Myocyte (in vitro differentiated cells): ENCODE measurements around the gene SCGB1A1. TPM values are rescaled to one million over a fixed set of nuclear protein-coding genes. Genes with fewer than 3 reads are reported as not detected.

Experiments
- DNase-seq: peaks from one replicate; pipeline ENCODE4 v3.0.0-alpha.2; 2012; ENCODE audit warnings: low read depth
- total RNA-seq: library from RNA; depleted of rRNA; stranded (reverse); fragments of >200 nt; gene quantifications from 2 replicates; pipeline ENCODE4 v1.2.3, GENCODE V29; 2014

The SCGB1A1 gene
- total RNA-seq, 1 donor from 2014 or later, result not detected

DNA sequence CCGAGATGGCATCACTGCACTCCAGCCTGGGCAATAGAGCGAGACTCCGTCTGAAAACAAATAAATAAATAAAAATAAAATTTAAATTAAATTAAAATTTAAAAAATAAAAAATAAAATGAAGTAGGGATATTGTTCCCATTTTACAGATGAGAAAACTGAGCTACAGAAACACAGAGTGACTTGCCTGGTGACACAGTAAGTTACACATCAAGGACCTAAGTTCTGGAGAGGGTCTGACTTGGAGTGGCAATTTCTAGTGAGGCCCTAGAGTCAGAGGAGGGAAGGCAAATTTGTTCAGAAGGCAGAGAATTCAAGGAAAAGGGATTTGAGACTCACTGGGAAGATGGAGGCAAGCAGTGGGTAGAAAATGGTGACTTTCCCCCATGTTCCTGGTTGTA, 2.0 kb downstream of the SCGB1A1 start:
- no peak for DNase-seq

DNA sequence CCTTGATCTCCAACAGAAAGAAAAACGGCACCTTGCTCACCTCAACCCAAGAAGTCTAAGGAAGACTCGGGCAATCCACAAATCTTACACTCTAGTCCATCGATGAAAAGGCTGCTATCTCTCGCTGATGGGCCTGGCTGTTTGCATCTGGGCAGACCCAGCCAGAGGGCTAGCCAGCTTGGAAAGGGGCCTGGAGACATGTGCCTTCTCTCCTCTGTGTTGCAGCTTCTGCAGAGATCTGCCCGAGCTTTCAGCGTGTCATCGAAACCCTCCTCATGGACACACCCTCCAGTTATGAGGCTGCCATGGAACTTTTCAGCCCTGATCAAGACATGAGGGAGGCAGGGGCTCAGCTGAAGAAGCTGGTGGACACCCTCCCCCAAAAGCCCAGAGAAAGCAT, 3.2 kb downstream of the SCGB1A1 start:
- no peak for DNase-seq

DNA sequence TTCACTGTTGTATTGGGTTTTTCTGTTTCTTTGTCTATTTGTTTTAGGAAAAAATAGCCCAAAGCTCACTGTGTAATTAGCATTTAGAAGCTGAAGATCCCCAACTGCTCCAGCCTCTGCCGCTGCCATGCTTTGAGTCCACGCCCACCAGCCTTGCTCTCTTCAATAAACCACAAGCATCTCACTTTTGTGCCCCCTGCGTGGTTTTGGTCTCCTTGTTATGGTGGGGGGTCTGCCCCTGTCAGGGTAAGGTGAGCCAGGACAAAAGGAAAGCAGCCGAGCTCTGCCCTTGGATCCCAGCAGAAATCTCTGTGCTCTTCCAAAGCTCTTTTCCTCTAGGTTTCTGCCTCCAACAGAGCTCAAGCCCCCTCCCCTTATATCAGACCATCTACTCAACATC, 4.2 kb downstream of the SCGB1A1 start:
- DNase-seq, result no peak

DNA sequence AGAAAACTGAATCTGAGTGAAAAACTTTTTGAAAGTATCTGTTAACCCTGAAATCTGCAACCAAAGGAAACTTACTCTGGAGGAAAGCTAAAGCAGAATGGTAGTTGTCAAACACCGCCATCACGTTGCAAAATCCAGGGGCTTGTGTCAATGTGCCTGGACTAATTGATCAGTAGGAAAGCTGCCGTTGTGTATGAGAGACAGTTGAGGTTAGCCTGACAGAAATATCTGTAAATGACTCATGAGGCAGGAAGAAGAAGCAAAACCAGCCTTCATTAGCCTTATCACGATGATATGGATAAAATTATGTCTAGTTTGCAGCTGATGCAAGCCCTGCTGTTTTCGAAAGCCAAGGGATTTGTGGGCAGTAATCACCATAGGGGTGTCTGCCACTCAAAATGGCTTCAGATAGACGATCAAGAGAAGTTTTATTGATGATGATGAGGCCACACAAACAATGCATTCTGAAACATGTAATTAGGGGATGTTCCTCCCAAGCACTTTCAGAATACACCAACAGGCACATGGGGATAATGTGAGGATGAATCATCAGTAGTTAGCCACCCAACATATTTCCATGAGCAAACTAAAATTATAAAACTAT, 8.9 kb downstream of the SCGB1A1 start:
- DNase-seq, result peak; percentile 41

DNA sequence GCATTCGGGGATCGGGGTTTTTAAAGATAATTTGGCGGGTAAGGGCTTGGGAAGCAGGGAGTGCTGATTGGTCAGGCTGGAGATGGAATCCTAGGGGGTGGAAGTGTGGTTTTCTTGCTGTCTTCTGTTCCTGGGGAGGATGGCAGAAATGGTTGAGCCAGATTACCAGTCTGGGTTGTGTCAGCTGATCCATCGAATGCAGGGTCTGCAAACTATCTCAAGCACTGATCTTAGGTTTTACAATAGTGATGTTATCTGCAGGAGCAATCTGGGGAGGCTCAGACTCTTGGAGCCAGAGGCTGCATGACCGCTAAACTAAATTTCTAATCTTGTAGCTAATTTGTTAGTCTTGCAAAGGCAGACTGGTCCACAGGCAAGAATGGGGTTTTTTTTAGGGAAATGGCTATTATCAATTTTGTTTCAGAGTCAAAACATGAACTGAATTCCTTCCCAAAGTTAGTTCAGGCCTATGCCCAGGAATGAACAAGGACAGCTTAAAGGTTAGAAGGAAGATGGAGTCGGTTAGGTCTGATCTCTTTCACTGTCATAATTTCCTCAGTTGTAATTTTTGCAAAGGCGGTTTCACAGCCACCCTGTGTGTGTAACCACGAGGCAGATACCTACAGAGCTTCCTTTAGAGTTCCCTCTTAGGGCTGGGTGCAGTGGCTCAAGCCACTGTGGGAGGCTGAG, 10.2 kb downstream of the SCGB1A1 start:
- DNase-seq, result no peak

DNA sequence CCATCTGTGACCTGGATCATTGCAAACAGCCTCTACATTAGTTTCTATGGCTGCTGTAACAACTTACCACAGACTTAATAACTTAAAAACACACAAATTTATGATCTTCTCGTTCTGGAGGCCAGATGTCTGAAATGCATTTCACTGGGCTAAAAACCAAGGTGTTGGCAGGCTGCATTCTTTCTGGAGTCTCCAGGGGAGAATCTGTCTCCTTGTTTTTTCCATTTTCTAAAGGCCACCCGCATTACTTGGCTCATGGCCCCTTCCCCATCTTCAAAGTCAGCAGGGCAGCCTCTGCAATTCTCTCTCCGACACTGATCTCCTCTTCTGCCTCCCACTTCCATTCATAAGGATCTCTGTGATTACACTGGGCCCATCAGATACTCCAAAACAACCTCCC, 11.6 kb downstream of the SCGB1A1 start:
- no peak for DNase-seq

DNA sequence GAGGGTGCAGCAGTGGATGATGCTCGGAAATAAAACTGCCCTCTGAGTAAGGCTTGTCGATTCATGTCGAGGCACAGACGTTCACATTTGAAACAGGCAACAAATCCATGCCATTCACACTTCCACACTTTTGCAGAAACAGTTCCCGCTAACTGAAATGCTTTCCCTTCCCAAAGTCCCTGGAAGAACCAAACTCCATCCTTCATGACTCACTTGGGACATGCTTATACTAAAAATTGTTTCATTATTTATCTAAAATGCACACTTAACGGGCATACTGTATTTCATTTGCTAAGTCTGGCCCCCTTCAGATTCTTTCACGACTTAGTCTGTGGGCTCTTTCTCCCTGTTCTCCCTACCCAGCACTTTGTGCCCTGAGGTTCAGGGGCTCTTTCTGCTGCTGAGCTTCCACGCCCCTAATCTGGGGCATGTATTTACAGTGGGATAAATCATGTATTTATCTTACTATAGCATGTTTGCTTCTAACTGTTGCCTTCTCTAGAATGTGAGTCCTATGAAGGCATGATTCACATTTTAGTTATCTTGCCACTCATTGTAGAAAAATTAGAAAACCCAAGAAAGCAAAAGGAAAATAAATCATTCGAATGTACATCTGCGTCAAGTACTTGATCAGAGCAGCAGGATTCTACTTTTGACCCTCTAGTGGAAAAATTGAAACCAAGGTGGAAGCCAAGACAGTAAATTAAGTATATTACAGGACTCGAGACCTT, 12.5 kb downstream of the SCGB1A1 start:
- no peak for DNase-seq

DNA sequence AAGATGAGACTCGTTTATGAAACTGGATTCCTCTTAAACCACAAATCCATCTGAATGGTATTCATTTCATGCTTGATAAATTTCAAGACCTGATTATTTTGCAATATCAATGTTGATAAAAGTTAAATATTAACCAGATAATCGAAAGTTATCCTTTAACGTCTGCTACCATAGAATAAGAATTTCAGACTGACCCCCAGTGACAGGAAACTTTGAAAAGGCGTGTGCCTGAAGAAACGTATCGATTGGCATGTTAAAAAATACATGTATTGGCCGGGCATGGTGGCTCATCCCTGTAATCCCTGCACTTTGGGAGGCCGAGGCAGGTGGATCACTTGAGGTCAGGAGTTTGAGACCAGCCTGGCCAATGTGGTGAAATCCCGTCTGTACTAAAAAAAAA, 13.9 kb downstream of the SCGB1A1 start:
- DNase-seq, result no peak

DNA sequence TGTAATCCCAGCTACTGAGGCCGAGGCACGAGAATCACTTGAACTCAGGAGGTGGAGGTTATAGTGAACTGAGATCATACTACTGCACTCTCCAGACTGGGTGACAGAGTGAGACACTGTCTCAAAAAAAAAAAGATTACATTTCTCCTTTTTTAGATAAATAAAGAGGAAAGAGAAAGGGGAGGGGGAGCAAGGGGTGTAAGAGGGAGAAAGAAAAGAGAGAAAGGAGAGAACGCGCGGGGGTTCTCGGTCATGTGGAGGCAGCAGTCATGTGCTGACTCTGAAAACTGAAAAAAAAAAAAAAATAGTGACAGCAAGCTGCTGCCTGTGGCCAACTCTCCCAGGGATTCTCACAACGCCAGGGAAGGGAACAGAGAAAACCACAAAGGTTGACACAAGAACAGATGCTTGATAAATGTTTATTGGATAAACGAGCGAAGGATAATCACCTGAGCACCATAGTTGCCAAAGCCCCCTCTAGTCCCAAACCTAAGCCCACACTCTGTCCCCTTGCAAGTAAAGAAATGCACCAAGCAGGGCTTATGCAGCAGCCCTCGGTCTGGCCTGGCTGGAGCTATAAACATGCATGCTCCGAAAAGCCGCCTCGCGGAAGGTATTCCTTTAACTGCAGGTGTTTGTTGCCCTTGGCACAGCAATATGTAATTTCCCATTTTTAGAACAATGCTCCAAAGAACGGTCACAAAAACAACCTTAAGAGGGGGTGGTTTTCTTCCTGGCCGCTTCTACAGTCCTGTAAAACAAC, 14.5 kb downstream of the SCGB1A1 start:
- DNase-seq, result no peak

DNA sequence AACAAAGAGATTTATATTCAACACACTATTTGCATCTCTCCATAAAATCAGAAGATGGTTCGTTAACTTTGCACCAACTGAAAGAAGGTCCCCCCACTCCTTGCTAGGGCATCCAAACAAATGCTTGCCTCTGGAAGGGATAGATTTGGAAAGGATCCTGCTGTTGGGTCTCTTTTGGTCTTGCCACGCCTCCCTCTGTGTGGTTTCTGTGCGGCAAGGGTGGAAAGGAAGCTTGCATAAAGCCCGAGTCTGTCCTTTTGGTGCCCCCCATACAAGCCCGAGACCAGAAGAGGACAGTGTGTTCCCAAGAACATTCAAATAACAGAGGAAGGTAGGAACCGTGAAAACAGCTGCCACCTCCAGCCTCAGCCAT, 15.1 kb downstream of the SCGB1A1 start:
- no peak for DNase-seq

DNA sequence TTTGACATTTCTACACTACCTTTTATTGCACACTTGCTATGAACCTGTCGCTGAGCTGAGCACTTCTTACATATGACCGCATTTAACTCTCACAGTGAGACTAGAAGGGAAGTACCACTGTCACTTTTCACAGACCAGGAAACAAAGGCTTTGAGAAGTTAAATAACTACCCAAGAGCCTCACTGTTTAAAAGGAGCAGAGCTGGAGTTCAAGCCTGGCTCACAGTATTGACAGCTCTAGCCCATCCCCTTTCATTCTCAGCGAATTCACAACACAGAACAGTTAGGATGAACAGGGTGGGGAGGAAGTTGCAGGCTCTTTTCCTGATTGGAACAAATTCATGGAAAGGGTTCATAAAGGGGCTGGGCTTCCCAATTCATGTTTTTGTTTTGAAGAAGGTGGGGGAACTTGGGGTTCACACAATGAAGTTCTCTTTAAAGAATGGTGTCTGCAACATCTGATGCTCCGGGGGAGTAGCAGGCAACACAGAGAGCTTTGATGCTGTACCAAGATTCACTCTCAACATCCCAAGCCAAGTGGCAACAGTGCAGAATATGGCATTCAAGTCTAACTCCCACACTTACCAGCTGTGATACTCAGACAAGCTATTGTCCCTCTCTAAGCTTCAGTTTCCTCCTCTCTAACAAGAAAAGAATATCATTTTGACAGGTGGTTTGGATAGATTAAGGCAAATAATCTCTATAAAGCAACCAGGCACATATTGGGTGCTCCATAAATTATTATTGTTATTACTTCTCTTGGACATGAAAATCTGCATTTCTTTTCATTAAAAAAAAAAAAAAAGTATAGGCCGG, 17.2 kb downstream of the SCGB1A1 start:
- DNase-seq, result no peak

DNA sequence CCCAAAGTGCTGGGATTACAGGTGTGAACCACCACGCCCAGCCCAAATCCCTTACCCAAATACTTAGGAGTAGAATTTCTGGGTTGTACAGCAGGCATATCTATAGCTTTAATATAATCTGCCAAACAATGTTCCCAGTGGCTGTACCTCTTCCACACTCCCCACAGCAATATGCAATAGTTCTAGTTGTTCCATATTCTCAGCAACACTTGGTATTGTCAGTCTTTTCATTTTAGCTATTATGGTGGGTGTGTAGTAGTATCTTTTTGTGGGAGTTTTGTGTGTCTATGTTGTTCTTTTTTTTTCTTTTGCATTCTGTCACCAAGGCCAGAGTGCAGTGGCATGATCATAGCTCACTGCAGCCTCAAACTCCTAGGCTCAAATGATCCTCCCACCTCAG, 18.8 kb downstream of the SCGB1A1 start:
- no peak for DNase-seq

DNA sequence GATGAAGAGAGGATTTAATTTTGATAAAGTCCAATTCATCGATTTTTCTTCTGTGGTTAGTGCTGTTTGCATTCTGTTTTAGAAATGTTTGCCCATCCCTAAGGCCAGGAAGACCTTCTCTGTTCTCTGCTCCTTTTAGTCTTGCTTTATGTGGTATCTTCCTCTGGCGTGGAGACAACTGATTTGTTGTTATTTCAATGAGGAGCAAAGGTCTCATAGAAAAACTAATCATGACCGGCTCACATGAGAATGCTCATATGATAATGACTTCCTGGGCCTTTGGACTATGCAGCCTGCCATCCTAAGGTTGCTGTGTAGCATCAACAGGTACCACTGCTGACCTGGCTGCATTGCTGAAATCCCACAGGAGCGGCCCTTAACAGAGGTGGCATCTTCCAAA, 19.8 kb downstream of the SCGB1A1 start:
- no peak for DNase-seq

DNA sequence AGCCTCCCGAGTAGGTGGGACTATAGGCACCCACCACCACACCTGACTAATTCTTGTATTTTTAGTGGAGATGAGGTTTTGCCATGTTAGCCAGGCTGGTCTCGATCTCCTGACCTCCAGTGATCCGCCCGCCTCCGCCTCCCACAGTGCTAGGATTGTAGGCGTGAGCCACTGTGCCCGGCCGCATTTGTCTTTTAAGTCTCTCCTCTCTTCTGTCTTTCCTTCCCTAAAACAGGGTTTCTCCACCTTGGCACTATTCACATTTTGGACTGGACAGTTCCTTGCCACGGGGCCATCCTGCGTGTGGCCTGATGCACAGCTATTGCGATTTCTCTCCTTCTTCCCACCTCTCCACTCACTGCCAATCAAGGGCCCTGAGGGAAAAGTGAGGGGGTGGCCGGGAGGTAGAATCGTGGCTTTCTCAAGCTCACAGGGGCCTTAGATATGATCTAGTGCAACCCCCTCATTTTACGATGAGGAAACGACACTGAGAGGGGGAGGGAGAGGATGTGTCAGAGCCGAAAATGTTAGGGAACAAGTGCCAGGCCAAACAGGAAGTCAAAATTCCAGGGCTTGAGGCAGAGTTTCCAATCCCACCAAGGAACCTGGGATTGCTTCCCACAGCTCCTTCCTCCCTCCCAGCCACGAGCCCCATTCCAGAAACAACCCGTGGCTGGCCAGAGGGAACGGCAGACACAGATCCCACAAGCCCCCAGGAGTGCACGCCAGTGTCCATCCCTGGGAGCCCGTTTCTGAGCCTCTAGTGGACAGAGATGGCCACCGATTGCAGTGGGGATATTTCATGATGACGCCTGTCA, 21.2 kb downstream of the SCGB1A1 start:
- peak; percentile 31 for DNase-seq

DNA sequence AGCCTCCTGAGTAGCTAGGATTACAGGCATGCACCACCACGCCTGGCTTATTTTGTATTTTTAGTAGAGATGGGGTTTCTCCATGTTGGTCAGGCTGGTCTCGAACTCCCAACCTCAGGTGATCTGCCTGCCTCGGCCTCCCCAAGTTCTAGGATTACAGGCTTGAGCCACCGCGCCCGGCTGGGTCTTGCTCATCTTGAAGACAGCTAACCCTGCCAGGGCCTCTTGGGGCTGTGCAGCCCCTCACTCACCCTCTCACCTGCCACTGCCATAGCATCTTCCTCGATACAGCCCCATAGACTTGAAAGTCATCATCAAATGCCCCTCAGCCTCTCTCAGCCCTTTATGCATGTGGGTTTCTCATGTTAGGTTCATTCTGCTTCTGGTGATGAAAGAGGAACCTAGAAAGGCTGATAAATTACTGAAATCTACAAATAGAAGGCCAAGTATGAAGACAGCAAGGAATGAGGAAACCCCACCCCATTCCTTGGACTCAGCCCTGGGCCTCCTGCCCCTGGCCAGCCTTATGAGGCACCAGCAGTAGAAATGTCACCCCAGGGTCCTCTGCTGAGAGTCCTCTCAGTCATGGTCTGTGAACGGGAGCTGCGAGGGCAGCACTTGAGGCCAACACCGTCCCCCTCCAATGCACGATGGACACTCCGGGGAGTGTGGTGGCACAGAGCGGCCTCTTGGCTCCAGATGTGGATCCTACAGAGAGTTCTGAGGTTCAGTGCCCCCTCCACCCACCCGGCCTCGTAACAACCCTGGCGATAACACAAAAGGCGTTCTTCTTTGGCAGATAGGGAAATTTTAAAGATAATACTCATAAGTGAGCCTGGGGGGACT, 24.8 kb downstream of the SCGB1A1 start:
- no peak for DNase-seq

DNA sequence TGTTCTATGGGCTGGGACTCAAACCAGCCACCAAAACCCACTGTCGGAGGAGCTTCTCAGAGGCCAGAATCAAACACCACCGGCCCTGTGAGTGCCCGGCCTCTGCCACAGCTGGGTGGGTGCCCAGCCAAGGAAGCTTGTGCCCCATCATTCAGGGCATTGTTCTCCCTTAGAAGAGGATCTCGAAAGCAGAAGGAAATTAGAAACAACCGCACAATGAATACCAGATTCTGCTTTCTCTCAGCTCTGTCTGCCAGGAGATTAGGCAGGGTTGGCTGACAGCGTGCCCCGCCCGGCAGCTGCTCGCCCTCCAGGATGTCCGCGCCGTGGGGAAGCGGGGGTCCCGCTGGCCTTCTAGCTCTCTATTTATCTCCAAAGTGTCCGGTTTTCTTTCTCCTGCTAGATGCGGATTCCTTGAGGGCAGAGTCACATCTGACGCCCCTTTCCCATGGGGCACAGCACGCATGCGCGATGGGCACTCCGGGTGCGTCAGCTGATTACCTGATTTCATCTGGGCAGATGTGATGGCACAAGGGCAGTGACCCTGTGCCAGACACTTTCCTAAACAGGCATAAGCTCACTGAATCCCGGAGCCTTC, 25.5 kb downstream of the SCGB1A1 start:
- DNase-seq, result peak; percentile 79

DNA sequence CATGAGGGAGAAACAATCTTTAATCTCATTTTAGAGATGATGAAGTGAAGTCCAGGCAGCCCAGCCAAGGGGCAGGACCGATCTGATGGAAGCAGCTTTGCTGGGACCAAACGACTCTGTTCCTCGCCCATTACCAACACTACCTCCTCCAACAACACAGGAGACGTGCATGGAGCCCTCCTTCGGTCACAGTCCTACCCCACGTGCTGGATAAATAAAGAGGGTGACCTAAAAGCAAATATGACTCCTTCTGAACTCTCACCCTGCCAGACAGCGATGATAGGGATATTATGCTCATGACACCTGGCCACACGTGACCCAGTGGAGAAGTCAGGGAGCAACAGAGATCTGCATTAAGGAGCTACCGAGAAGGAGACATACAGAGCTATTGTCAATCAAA, 26.0 kb downstream of the SCGB1A1 start:
- no peak for DNase-seq

DNA sequence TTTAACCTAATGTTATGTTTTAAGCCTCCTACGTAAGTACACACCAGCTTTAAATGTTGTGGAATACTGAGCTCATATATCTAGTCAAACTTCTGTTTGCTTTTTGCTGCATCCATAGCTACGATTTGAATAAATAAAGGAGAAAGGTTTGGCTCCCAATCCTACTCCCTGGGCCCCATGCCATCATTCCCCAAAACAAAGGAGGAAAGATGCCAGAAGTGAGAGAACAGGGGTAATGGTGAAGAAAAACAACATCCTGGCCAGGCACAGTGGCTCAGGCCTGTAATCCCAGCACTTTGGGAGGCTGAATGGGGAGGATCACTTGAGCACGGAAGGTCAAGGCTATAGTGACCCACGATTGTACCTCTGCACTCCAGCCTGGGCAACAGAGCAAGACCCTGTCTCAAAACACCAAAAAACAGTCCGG, 26.5 kb downstream of the SCGB1A1 start:
- no peak for DNase-seq

DNA sequence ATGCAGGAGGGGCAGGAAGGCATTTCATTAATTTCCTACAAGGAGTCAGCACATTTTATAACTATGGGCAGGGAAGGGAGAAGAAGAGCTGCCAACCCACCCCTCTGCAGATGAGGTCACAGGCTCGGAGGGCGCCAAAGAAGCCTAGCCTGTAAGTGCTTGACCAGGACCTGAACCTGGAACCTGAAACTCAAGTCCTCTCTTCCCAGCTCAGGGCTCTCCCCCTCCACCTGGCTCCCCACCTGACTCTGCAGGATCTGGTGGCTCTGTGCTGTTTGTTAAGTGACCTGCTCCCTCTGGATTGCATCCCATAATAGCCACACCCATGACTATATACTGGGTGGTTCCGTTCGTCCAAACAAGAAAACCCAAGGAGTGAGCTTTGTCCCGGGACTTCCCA, 27.3 kb downstream of the SCGB1A1 start:
- DNase-seq, result no peak
